ENCODE data around the gene TNNI3. TPM values are rescaled to one million over a fixed set of nuclear protein-coding genes. Genes with fewer than 3 reads are reported as not detected.

TNNI3 gene
- total and polyA plus RNA-seq, 10 of the 15 experiments (the other 5 are each of a cell fraction or from before 2014, with no cell fraction given) = not detected

GRCh38 chr19:55118401-55118991, 39.0 kb downstream of the TNNI3 start:
- TF ChIP-seq GATAD2B (conservative IDR thresholded peaks at IDR 0.05; ENCODE audit: low read depth) (no peak), PBX3 (IDR thresholded peaks at IDR 0.05; ENCODE audit: insufficient replicate concordance, low read depth, low read length) (no peak), NR2C1 (IDR thresholded peaks at IDR 0.05) (peak; percentile 65), CREB1 (IDR thresholded peaks at IDR 0.05; ENCODE audit: low read depth) (no peak), DPF2 (IDR thresholded peaks at IDR 0.05) (no peak), ZNF384 (IDR thresholded peaks at IDR 0.05; ENCODE audit: borderline replicate concordance, low read depth, low read length) (no peak), ATF2 (IDR thresholded peaks at IDR 0.05; ENCODE audit: low read length) (no peak), MEF2B (IDR thresholded peaks at IDR 0.05; ENCODE audit: partially characterized antibody, poor library complexity, severe bottlenecking) (no peak), ZNF24 (IDR thresholded peaks at IDR 0.05) (peak; percentile 94), HCFC1 (IDR thresholded peaks at IDR 0.05; ENCODE audit: low read length) (peak; percentile 36), RUNX3 (IDR thresholded peaks at IDR 0.05; ENCODE audit: low read length) (peak; percentile 62), NR2F1 (conservative IDR thresholded peaks at IDR 0.05) (peak; percentile 69; the same call in 1 of the 2 replicates), SUPT20H (IDR thresholded peaks at IDR 0.05; ENCODE audit: borderline replicate concordance, control insufficient read depth, low read depth, low read length) (no peak), JUNB (IDR thresholded peaks at IDR 0.05) (no peak), IKZF1 (conservative IDR thresholded peaks at IDR 0.05) (peak; percentile 16; the same call in 1 of the 2 replicates), ZNF207 (IDR thresholded peaks at IDR 0.05; ENCODE audit: borderline replicate concordance) (no peak), YY1 (IDR thresholded peaks at IDR 0.05; ENCODE audit: low read depth, low read length) (0 out of 2 replicates have a peak, but pooled peaks have one; percentile 36)
- TF ChIP-seq, protein P1, sequence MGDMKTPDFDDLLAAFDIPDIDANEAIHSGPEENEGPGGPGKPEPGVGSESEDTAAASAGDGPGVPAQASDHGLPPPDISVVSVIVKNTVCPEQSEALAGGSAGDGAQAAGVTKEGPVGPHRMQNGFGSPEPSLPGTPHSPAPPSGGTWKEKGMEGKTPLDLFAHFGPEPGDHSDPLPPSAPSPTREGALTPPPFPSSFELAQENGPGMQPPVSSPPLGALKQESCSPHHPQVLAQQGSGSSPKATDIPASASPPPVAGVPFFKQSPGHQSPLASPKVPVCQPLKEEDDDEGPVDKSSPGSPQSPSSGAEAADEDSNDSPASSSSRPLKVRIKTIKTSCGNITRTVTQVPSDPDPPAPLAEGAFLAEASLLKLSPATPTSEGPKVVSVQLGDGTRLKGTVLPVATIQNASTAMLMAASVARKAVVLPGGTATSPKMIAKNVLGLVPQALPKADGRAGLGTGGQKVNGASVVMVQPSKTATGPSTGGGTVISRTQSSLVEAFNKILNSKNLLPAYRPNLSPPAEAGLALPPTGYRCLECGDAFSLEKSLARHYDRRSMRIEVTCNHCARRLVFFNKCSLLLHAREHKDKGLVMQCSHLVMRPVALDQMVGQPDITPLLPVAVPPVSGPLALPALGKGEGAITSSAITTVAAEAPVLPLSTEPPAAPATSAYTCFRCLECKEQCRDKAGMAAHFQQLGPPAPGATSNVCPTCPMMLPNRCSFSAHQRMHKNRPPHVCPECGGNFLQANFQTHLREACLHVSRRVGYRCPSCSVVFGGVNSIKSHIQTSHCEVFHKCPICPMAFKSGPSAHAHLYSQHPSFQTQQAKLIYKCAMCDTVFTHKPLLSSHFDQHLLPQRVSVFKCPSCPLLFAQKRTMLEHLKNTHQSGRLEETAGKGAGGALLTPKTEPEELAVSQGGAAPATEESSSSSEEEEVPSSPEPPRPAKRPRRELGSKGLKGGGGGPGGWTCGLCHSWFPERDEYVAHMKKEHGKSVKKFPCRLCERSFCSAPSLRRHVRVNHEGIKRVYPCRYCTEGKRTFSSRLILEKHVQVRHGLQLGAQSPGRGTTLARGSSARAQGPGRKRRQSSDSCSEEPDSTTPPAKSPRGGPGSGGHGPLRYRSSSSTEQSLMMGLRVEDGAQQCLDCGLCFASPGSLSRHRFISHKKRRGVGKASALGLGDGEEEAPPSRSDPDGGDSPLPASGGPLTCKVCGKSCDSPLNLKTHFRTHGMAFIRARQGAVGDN (IDR thresholded peaks at IDR 0.05) = 0 out of 2 replicates have a peak, but pooled peaks have one; percentile 25
- Histone ChIP-seq H2AFZ (ENCODE audit: control insufficient read depth, low read depth, low read length) (peak overlapping the region; percentile 67), H3K9ac (ENCODE audit: control insufficient read depth, insufficient read depth, low read length) (peak overlapping the region; percentile 55), H3K36me3 (ENCODE audit: control insufficient read depth in 2 of 2, insufficient read depth in 2 of 2, low read length in 1 of 2) (no peaks in the 10 kb centered on the region), H3K9me3 (replicated peaks; ENCODE audit: control insufficient read depth, insufficient read depth, low read length) (no peaks in the 10 kb centered on the region), H3K27ac (ENCODE audit: control insufficient read depth, insufficient read depth) (peak overlapping the region; percentile 50), H3K4me3 (peak overlapping the region; percentile 68), H3K4me1 (ENCODE audit: control insufficient read depth, insufficient read depth, low read length) (peaks cover 18% of the 10 kb centered on the region), H4K20me1 (ENCODE audit: control insufficient read depth, insufficient read depth) (peaks cover 3% of the 10 kb centered on the region; the same call in 1 of the 2 replicates), H3K4me2 (ENCODE audit: control insufficient read depth, insufficient read depth) (peak overlapping the region; percentile 70), H3K79me2 (ENCODE audit: control insufficient read depth, insufficient read depth, low read length) (peaks cover 32% of the 10 kb centered on the region), H3K27me3 (replicated peaks in 1 of 2; ENCODE audit: control insufficient read depth in 2 of 2, insufficient read depth in 2 of 2, low read length in 1 of 2) (no peaks in the 10 kb centered on the region)
- in situ Hi-C loops (cut with MboI) = no loop called here
- ChIA-PET POLR2A (interaction anchor here (0.5 to 1.1 kb wide), 2 partner anchors 136 to 462 kb away, joined by 3 to 4 read pairs; no protein-coding TSS in a partner anchor), RAD21 (ENCODE audit: unreplicated experiment) (interaction anchor here (1.6 kb wide), 1 partner anchor 386 kb away, joined by 6 read pairs; no protein-coding TSS in a partner anchor), CTCF (no interaction called here), SMC1A (ENCODE audit: uncharacterized antibody, unreplicated experiment) (interaction anchor here (1.2 kb wide), 1 partner anchor 14 kb away, joined by 4 read pairs; no protein-coding TSS in a partner anchor)
- FAIRE-seq (peak; percentile 23), DNase-seq (ENCODE audit: low read depth, low spot score) (no peak), ATAC-seq (no peak)
- no TSS peak for BruUV-seq (replicated peaks)
- intact Hi-C loops (cut with micrococcal nuclease; ENCODE audit: unreplicated experiment) = no loop called here
- WGBS (ENCODE audit: insufficient coverage, insufficient replicate concordance, low lambda C conversion rate, missing lambda C conversion rate) = 61% methylated on average over 22 of the region's 22 CpGs

All from GM12878 (cell line).